Myocyte (in vitro differentiated cells): Measurements from ENCODE around the gene SYCE1. TPM values are rescaled to one million over a fixed set of nuclear protein-coding genes. Genes with fewer than 3 reads are reported as not detected.
"Not testable (repeated sequence)": the region's sequence is repeated elsewhere in the genome, so short reads cannot be mapped to it uniquely, and the experiment has no call there.

ENCODE experiments used
- DNase-seq: peaks from one replicate; pipeline ENCODE4 v3.0.0-alpha.2; 2012; ENCODE audit warnings: low read depth
- total RNA-seq: library from RNA; depleted of rRNA; stranded (reverse); fragments of >200 nt; gene quantifications from 2 replicates; pipeline ENCODE4 v1.2.3, GENCODE V29; 2014

Gene SYCE1
- total RNA-seq, 1 donor from 2014 or later, result not detected

- DNase-seq, result no peak
Observed at GRCh38 chr10:133559216-133559615, 6.2 kb downstream of the SYCE1 start.

GRCh38 chr10:133557381-133557780 is 8.0 kb downstream of the SYCE1 start:
- DNase-seq, result no peak

- DNase-seq, result no peak
Observed at GRCh38 chr10:133555521-133555920, 9.9 kb downstream of the SYCE1 start.

- no peak for DNase-seq
Observed at GRCh38 chr10:133554600-133554999, 10.8 kb downstream of the SYCE1 start.

GRCh38 chr10:133544506-133544905 is 20.9 kb downstream of the SYCE1 start:
- no peak for DNase-seq

- DNase-seq, result not testable (repeated sequence)
Observed at GRCh38 chr10:133541441-133541975, 23.9 kb downstream of the SYCE1 start.

GRCh38 chr10:133537546-133538545 is 27.5 kb downstream of the SYCE1 start:
- DNase-seq, result no peak

GRCh38 chr10:133536198-133536597 is 29.2 kb downstream of the SYCE1 start:
- DNase-seq, result no peak

- DNase-seq, result no peak
Observed at GRCh38 chr10:133534417-133534816, 31.0 kb downstream of the SYCE1 start.

- no peak for DNase-seq
Observed at GRCh38 chr10:133532871-133533270, 32.5 kb downstream of the SYCE1 start.

- no peak for DNase-seq
Observed at GRCh38 chr10:133530506-133530905, 34.9 kb downstream of the SYCE1 start.

- DNase-seq, result no peak
Observed at GRCh38 chr10:133529576-133529946, 35.8 kb downstream of the SYCE1 start.

- no peak for DNase-seq
Observed at GRCh38 chr10:133528845-133529575, 36.4 kb downstream of the SYCE1 start.

- no peak for DNase-seq
Observed at GRCh38 chr10:133528296-133528844, 37.0 kb downstream of the SYCE1 start.

- no peak for DNase-seq
Observed at GRCh38 chr10:133527771-133528271, 37.6 kb downstream of the SYCE1 start.

GRCh38 chr10:133526957-133527588 is 38.3 kb downstream of the SYCE1 start, which contains the start of gene CYP2E1:
Gene CYP2E1, plus strand, starts transcription at chr10:133527363. Its CDS starts 33 bp downstream, at chr10:133527396.
- DNase-seq, result no peak

GRCh38 chr10:133525444-133525843 is 39.9 kb downstream of the SYCE1 start:
- no peak for DNase-seq

- DNase-seq, result no peak
Observed at GRCh38 chr10:133523631-133524203, 41.7 kb downstream of the SYCE1 start.

GRCh38 chr10:133520193-133520738 is 45.1 kb downstream of the SYCE1 start:
- peak; percentile 82 for DNase-seq

GRCh38 chr10:133518517-133518916 is 46.9 kb downstream of the SYCE1 start:
- not testable (repeated sequence) for DNase-seq
